T-helper 22 cell (primary cell): Measurements from ENCODE around the gene FGF19.

Source experiments
- DNase-seq: peaks from one replicate; pipeline ENCODE4 v3.0.0-alpha.2; 2020; ENCODE audit warnings: low read depth

FGF19 gene

GRCh38 chr11:69655479-69656428 lies 48.1 kb downstream of the FGF19 start:
- no peak for DNase-seq

- no peak for DNase-seq
Measured at GRCh38 chr11:69654660-69655478, 49.0 kb downstream of the FGF19 start.

GRCh38 chr11:69654001-69654659 lies 49.7 kb downstream of the FGF19 start:
- DNase-seq, result no peak

GRCh38 chr11:69653406-69653960 lies 50.3 kb downstream of the FGF19 start:
- DNase-seq, result no peak

- DNase-seq, result no peak
Measured at GRCh38 chr11:69652999-69653398, 50.8 kb downstream of the FGF19 start.

GRCh38 chr11:69651834-69652620 lies 51.8 kb downstream of the FGF19 start:
- no peak for DNase-seq

- no peak for DNase-seq
Measured at GRCh38 chr11:69650832-69651344, 52.9 kb downstream of the FGF19 start.

GRCh38 chr11:69650081-69650831 lies 53.6 kb downstream of the FGF19 start:
- DNase-seq, result no peak

- no peak for DNase-seq
Measured at GRCh38 chr11:69649576-69649900, 54.3 kb downstream of the FGF19 start.

GRCh38 chr11:69648679-69649575 lies 54.9 kb downstream of the FGF19 start:
- no peak for DNase-seq
